ENCODE results near the gene DAAM2.
A peak's percentile ranks its signal among the peaks of the same experiment; 100 is the strongest.

DNA sequence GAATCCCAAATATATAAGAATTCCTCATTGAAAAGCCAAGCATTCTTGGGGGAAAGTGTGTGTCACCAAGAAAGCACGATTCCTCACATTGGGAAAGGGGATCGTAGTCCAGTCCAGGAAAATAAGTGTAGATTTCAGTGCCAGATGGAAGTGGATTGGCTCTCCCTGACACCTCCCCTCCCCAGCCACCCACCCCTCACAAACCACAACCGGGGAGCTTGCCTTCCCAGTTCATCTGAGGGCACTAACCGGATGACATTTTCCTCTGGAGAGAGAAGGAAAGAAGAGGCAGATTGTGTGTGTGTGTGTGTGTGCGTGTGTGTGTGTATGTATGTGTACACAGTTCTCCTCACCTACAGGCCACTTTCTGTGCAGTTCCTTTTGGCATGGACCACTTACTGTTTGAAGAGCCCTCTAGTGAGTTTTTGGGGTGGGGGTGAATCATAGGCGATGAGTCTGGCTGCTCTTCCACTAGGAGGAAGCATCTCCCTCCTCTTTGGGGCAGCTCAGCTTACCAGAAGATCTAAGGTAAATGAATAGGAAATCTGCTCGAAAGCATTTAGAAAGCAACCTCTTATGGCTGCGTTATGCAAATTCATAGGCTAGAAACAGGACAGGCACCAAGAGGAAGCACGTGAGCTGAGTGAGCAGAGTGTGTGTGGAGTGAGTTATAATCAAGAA lies 20.8 kb downstream of the DAAM2 start:
- TF ChIP-seq, protein P1, sequence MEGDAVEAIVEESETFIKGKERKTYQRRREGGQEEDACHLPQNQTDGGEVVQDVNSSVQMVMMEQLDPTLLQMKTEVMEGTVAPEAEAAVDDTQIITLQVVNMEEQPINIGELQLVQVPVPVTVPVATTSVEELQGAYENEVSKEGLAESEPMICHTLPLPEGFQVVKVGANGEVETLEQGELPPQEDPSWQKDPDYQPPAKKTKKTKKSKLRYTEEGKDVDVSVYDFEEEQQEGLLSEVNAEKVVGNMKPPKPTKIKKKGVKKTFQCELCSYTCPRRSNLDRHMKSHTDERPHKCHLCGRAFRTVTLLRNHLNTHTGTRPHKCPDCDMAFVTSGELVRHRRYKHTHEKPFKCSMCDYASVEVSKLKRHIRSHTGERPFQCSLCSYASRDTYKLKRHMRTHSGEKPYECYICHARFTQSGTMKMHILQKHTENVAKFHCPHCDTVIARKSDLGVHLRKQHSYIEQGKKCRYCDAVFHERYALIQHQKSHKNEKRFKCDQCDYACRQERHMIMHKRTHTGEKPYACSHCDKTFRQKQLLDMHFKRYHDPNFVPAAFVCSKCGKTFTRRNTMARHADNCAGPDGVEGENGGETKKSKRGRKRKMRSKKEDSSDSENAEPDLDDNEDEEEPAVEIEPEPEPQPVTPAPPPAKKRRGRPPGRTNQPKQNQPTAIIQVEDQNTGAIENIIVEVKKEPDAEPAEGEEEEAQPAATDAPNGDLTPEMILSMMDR (conservative IDR thresholded peaks at IDR 0.05; ENCODE audit: low read length): peak; percentile 79
- TF ChIP-seq EZH2phosphoT487 (IDR thresholded peaks at IDR 0.05; ENCODE audit: borderline replicate concordance, low read depth, low read length): no peak

All from OCI-LY7 (cell line).